Aorta (tissue), 5 donors: ENCODE results near the gene FAM234B. TPM values are rescaled to one million over a fixed set of nuclear protein-coding genes. Genes with fewer than 3 reads are reported as not detected.
A peak's percentile ranks its signal among the peaks of the same experiment; 100 is the strongest.
"Not testable (repeated sequence)": the region's sequence is repeated elsewhere in the genome, so short reads cannot be mapped to it uniquely, and the experiment has no call there.

Source experiments
- ATAC-seq: fragments of 200-7000 bp; cut with Tn5 transposase; one replicate; pipeline ENCODE4 v1.9.1; 2022; ENCODE audit warnings: moderate library complexity; ENCODE audit not compliant: low FRiP score
- DNase-seq, 2 donors: peaks; one replicate each; pipeline ENCODE4 v3.0.0-alpha.2; 2020
- H3K27ac ChIP-seq, 2 donors: one replicate each; pipeline ENCODE4 v1.5.1; 2013; ENCODE audit warnings: low read length in 2 of 2, mild to moderate bottlenecking in 2 of 2, moderate library complexity in 2 of 2, control low read depth in 1 of 2, inconsistent platforms in 1 of 2, low read depth in 1 of 2
- H3K27me3 ChIP-seq, 2 donors: one replicate each; pipeline ENCODE4 v1.6.1; 2013; ENCODE audit warnings: control low read depth in 1 of 2, low read length in 1 of 2, mild to moderate bottlenecking in 1 of 2, moderate library complexity in 1 of 2; ENCODE audit not compliant: insufficient read depth in 2 of 2, control insufficient read depth in 1 of 2
- H3K36me3 ChIP-seq, 2 donors: one replicate each; pipeline ENCODE4 v1.6.1; 2013; ENCODE audit warnings: control low read depth in 1 of 2, low read length in 1 of 2, mild to moderate bottlenecking in 1 of 2; ENCODE audit not compliant: insufficient read depth in 2 of 2, control insufficient read depth in 1 of 2
- H3K4me1 ChIP-seq, 2 donors: one replicate each; pipeline ENCODE4 v1.6.1; 2013; ENCODE audit warnings: low read length in 2 of 2, control low read depth in 1 of 2, mild to moderate bottlenecking in 1 of 2, moderate library complexity in 1 of 2; ENCODE audit not compliant: insufficient read depth in 2 of 2, control insufficient read depth in 1 of 2
- H3K4me3 ChIP-seq, 2 donors: one replicate each; pipeline ENCODE4 v1.5.1; 2013; ENCODE audit warnings: low read length in 2 of 2, control low read depth in 1 of 2, mild to moderate bottlenecking in 1 of 2
- H3K9me3 ChIP-seq: one replicate; pipeline ENCODE4 v1.6.1; 2013; ENCODE audit warnings: mild to moderate bottlenecking, low read length; ENCODE audit not compliant: control insufficient read depth
- WGBS, 2 donors: extraction: QIAGEN DNeasy Blood & Tissue Kit; methylation state at CpG; one replicate each; pipeline ENCODE4 v1.1.7; 2013; 5-methylcytosine and 5-hydroxymethylcytosine counted together
- intact Hi-C, 2 donors: fragments of 100-400 bp; cut with DNase I; formaldehyde crosslinking; loops; one replicate each; pipeline versions ENCODE4 v1.14.2 to v1.15.0; 2022
- polyA plus RNA-seq, 2 donors: library from polyadenylated mRNA; stranded (reverse); fragments of 200-250 nt; gene quantifications; one replicate each; pipeline ENCODE4 v1.2.3, GENCODE V29; 2013
- total RNA-seq, 2 donors: library from RNA; stranded (reverse); fragmentation: NEBNext Ultra II Directional; extraction: Animal tissue kit (Norgen Biotek cat#: 25700); gene quantifications; one replicate each; pipeline ENCODE4 v1.2.1, GENCODE V29; 2021
- donor health status: healthy with polysubstance abuse.
- donor health status: Bipolar disorder and iron deficiency.
- donor health status: DM: no; HTN: no; CAD: no.
- donor health status: DM: no; HTN: no; CAD: no.
- donor health status: DM: yes; HTN: yes; CAD: no.

Gene FAM234B
- total and polyA plus RNA-seq, 4 donors: 0.95 to 6.8 (median 5.2) TPM; not detected in 1

DNA sequence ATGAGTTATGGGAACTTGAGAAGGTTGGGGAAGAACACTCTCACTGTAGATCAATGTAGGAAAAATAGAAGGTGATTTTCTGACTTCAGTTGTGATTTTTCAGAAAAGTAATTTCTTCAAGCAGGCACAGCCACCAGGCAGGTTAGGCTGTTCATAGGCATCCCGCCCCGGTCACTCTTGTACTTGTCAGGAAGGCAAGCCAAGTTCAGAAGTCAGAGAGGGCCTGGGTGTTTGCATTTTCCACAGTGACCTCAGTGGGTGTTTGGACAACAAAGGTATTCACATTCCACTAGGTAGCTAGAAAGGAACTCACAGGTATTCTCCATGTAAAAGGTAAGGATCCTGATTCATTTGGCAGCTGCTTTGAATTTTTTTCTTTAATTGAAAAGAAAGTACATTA, 3.0 kb upstream of the FAM234B start:
- DNase-seq (no peak), ATAC-seq (no peak)
- Histone ChIP-seq H3K4me1 (peaks cover 0 to 4% of the 10 kb centered on the region in 2 donors), H3K9me3 (no peaks in the 10 kb centered on the region), H3K27ac (no peak overlapping the region), H3K36me3 (no peaks in the 10 kb centered on the region), H3K4me3 (no peak overlapping the region), H3K27me3 (no peaks in the 10 kb centered on the region)
- intact Hi-C loops: loop anchor here in 1 of 2 donors (5.0 kb wide), 1 partner anchor 39 kb away; the partner anchor contains the start of gene HEBP1
- WGBS, 2 donors: 94 to 95% methylated on average over 2 of the region's 2 CpGs

DNA sequence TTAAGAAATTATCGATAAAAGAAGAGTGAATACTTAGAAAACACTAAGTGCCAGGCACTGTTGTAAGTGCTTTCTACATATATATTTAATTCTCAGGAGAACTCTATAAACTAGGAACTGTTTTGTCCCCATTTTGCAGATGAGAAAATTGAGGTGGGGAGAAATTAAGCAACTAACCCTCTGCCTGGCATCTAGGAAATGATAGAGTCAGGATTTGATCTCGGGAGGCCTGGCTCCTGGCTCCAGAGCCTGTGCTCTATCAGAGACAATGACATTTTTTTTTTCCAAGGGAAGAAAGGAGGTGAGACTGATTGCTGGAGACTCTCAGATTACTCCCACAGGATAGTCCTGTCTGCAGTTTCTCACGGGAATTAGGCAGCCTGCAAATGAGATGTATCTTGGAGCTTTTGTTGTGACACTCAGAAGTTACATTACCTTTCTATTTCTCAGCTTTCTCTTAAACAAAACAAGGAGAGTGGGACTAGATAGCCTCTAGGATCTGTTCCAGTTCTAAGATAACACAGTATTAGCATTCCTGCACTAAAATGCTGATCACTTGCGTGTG, 1.4 kb upstream of the FAM234B start:
- Histone ChIP-seq H3K4me3 (no peak overlapping the region), H3K27me3 (no peaks in the 10 kb centered on the region), H3K4me1 (peaks cover 2 to 4% of the 10 kb centered on the region in 2 donors), H3K36me3 (no peaks in the 10 kb centered on the region), H3K9me3 (no peaks in the 10 kb centered on the region), H3K27ac (no peak overlapping the region)
- ATAC-seq: no peak
- intact Hi-C loops: loop anchor here in 1 of 2 donors (5.0 kb wide), 1 partner anchor 40 kb away; the partner anchor contains the start of gene HEBP1
- 90 to 92% methylated on average over 4 of the region's 4 CpGs for WGBS, 2 donors
- DNase-seq: no peak

GRCh38 chr12:13044906-13045299, 722 bp downstream of the FAM234B start:
- 3% methylated on average over 5 of the region's 5 CpGs for WGBS, 2 donors
- Histone ChIP-seq H3K4me1 (peaks cover 0 to 2% of the 10 kb centered on the region in 2 donors), H3K27ac (no peak overlapping the region), H3K36me3 (no peaks in the 10 kb centered on the region), H3K9me3 (no peaks in the 10 kb centered on the region), H3K4me3 (peak overlapping the region; percentile 55 to 93), H3K27me3 (no peaks in the 10 kb centered on the region)
- DNase-seq (no peak), ATAC-seq (no peak)
- intact Hi-C loops: loop anchor here in 1 of 2 donors (5.0 kb wide), 1 partner anchor 43 kb away; the partner anchor contains the start of gene HEBP1

GRCh38 chr12:13045816-13046215, 1.6 kb downstream of the FAM234B start:
- intact Hi-C loops: no loop called here
- 89 to 91% methylated on average over 8 of the region's 8 CpGs for WGBS, 2 donors
- Histone ChIP-seq H3K9me3 (no peaks in the 10 kb centered on the region), H3K36me3 (no peaks in the 10 kb centered on the region), H3K4me3 (no peak overlapping the region), H3K27me3 (no peaks in the 10 kb centered on the region), H3K27ac (no peak overlapping the region), H3K4me1 (peaks cover 0 to 2% of the 10 kb centered on the region in 2 donors)
- no peak for DNase-seq
- ATAC-seq: no peak

- DNase-seq: no peak
- peaks cover 0 to 2% of the 10 kb centered on the region in 2 donors for H3K4me1 ChIP-seq
- ATAC-seq: no peak
- H3K4me3 ChIP-seq: no peak overlapping the region
- no peaks in the 10 kb centered on the region for H3K27me3 ChIP-seq
- no peaks in the 10 kb centered on the region for H3K36me3 ChIP-seq
- intact Hi-C loops: no loop called here
- H3K27ac ChIP-seq: no peak overlapping the region
- WGBS, 2 donors: 93 to 100% methylated on average over 1 of the region's 1 CpG
- no peaks in the 10 kb centered on the region for H3K9me3 ChIP-seq
These were observed 2.8 kb downstream of the FAM234B start for GRCh38 chr12:13046964-13047363.

DNA sequence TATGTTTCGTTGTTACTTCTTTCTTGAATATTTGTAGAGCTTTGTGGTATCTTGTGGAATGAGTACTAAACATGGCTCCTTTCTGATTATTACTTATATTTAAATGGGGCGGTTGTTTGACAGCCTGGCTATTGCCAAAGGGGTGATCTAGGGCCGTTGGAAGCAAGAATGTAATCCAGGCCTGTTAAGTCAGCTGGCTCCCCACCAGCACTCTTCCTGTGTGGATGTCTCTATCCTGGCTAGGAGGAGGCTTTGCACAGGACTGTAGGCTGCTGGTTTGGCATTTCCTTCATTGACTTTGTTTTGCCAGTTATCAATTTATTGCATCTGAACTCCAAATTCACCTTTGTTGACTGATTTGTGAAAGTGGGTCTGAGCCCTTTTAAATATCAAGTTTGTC, 5.6 kb downstream of the FAM234B start:
- H3K4me3 ChIP-seq: no peak overlapping the region
- intact Hi-C loops: no loop called here
- DNase-seq: no peak
- no peaks in the 10 kb centered on the region for H3K36me3 ChIP-seq
- H3K9me3 ChIP-seq: no peaks in the 10 kb centered on the region
- H3K27me3 ChIP-seq: no peaks in the 10 kb centered on the region
- WGBS, 2 donors: 58% methylated on average over 3 of the region's 3 CpGs
- peaks cover 0 to 2% of the 10 kb centered on the region in 2 donors for H3K4me1 ChIP-seq
- H3K27ac ChIP-seq: no peak overlapping the region
- ATAC-seq: no peak

- intact Hi-C loops: no loop called here
- H3K27ac ChIP-seq: no peak overlapping the region
- H3K9me3 ChIP-seq: no peaks in the 10 kb centered on the region
- H3K27me3 ChIP-seq: no peaks in the 10 kb centered on the region
- 48 to 50% methylated on average over 2 of the region's 2 CpGs for WGBS, 2 donors
- DNase-seq (no peak), ATAC-seq (no peak)
- H3K4me3 ChIP-seq: no peak overlapping the region
- no peaks in the 10 kb centered on the region for H3K36me3 ChIP-seq
- H3K4me1 ChIP-seq: no peaks in the 10 kb centered on the region
These were observed 8.2 kb downstream of the FAM234B start for GRCh38 chr12:13052421-13052820.

DNA sequence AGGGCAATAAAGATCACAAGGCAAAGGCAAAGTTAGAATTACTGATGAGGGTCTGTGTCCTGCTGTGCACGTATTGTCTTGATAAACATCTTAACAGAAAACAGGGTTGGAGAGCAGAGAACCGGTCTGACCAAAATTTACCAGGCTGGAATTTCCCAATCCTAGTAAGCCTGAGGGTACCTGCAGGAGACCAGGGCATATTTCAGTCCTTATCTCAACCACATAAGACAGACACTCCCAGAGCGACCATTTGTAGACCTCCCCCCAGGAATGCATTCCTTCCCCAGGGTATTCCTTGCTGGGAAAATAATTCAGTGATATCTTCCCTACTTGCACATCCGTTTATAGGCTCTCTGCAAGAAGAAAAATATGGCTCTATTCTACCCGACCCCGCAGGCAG, 9.4 kb downstream of the FAM234B start:
- H3K4me1 ChIP-seq, H3K9me3 ChIP-seq, H3K27ac ChIP-seq, H3K27me3 ChIP-seq, ATAC-seq, H3K4me3 ChIP-seq, intact Hi-C loops, H3K36me3 ChIP-seq, DNase-seq: not testable (repeated sequence)
- 84 to 85% methylated on average over 6 of the region's 6 CpGs for WGBS, 2 donors

- no peaks in the 10 kb centered on the region for H3K27me3 ChIP-seq
- no peak overlapping the region for H3K4me3 ChIP-seq
- no peak overlapping the region for H3K27ac ChIP-seq
- intact Hi-C loops: no loop called here
- H3K4me1 ChIP-seq: no peaks in the 10 kb centered on the region
- H3K9me3 ChIP-seq: no peaks in the 10 kb centered on the region
- H3K36me3 ChIP-seq: peaks cover 0 to 7% of the 10 kb centered on the region in 2 donors
- DNase-seq (no peak), ATAC-seq (no peak)
- WGBS, 2 donors: 90% methylated on average over 2 of the region's 2 CpGs
These were observed 16.4 kb downstream of the FAM234B start for GRCh38 chr12:13060581-13060980.
